NCI-H2107 (cell line): ENCODE results near the gene PTPN1.
A peak's percentile ranks its signal among the peaks of the same experiment; 100 is the strongest.
"Not testable (repeated sequence)": the region's sequence is repeated elsewhere in the genome, so short reads cannot be mapped to it uniquely, and the experiment has no call there.

Experiments used
- DNase-seq: peaks from one replicate; lab custom pipeline; 2025; lab: John Stamatoyannopoulos, UW

Gene PTPN1

DNA sequence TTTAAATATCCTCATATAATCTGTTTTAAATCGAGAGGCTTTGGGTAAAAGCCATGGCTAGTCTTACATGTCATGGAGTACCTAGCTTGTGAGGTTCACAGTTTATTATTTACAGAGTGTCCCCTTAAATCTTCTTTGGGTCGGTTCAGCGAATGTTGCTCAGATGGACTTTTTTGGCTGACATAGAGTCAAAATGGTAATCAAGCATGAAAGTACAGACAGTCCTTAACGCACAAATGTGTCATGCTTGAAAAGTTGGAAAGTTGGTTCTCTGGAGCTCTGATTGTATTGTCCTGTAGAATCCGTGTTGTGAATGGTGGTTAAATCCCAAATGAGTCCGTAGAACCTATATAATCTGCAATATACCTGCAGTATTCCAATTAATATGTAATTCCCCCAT lies 22.0 kb downstream of the PTPN1 start:
- no peak for DNase-seq

DNA sequence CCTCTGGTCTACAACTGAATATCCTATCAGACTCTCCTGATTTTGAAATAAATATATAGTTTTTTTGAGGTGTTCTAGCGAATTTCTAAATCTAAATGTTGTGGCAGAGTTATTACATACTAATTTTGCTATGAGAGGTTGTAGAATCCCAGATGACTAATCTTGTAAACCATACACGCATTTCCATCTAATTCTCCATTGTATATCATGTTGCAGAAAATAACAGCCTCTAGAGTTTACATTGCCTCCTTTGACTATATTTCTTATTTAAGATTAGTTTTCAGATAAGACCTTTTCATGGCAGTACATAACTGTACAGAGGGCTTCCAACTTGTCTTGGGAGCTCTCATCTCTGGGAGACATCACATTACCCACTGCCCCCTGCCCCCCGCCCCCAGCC lies 22.9 kb downstream of the PTPN1 start:
- no peak for DNase-seq

DNA sequence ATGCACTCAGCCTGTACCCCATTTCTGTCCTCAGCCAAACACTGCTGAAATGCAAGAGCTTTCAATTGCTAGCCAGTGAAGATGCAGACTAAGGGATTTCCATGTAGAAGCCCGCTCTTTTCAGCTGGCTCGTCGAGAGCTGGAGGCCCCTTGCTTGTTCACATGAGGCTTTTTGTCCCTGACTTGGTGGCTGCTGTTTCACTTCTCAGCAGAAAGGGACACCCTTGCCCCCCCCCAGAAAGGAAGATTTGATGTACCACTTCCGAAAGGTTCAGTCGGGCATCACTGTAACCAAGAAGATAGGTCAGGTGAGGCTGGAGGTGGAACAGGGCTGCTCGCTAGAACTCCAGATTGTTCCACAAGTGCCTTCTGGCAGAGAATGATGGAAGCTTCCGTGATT lies 23.3 kb downstream of the PTPN1 start:
- DNase-seq: no peak

DNA sequence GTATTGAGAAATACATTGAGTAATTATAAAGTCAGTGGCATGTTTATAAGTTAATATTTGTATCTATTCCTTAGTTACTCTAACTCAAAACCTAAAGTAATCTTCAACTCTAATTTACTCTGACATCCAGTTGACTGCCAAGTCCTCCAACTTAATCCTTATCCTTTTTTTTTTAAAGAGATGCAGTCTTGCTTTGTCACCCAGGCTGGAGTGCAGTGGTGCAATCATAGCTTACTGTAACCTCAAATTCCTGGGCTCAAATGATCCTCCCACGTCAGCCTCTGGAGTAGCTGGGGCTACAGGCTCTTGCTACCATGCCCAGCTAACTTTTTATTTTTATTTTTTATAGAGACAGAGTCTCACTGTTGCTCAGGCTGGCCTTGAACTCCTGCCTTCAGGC lies 24.4 kb downstream of the PTPN1 start:
- no peak for DNase-seq

DNA sequence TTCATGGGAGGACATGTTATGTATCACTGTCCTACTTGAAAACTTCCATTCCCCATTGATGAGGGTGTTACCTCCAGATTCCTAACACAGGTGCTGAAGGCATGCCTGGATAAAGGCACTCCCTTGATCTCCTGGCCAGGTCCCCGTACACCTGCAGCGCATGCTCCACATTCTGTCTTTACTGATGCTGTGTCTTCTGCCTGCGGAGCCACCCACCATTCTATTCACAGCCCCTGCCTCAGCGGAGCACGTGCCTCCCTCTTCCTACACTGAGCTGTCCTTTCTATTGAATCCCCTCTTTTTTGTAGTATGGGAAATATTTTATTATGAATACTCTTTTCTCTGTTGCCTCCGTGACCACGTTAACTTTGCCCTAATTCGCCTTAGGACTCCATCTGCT lies 25.0 kb downstream of the PTPN1 start:
- no peak for DNase-seq

DNA sequence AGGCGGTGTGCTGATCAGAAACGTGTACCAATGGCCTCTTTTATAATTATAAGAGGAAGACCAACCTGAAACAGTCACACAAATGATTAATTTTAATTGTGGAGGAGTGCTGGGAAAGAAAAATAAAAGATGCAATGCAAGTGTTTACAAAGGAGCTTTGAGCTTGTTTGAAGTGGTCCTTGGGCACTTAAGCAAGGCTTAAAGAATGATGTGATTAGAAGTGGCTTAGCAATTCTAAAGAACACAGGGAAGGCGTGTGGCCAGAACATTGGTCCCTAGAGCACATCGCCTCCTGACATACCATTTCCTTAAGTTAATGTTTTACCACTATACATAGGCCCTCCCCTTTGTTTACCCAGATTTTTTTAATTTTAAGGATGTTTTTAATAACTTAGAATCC lies 26.1 kb downstream of the PTPN1 start:
- peak; percentile 13 for DNase-seq

DNA sequence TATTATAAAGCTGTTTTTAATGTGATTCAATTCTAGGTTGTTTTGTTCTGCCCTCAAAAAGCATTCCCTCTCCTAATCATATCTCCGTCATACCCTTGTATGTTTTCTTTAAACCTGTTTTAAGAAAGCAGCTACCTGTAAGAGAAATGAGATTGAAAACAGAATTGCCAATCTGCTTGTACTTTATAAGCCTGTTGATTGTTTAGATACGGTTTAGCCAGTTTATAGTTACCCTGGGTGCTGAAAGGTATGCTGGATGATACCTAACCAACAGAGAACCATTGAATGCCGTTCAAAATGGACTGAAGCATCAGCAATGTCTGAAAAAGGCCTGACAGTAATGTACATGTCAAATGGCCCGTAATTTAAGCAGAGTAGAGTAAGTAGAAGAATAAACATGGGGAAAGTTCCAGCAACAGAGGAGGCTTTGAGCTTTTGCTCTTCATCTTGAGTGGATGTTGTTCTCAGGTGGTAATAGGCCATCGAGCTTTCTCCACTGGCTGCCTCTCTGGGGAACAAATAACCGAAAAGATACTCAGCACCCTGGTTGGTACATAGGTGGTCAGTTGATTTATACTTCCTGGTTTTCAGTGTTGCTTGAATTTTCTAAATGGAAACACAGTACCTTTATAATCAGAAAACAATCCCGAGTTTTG lies 27.5 kb downstream of the PTPN1 start:
- DNase-seq: no peak

DNA sequence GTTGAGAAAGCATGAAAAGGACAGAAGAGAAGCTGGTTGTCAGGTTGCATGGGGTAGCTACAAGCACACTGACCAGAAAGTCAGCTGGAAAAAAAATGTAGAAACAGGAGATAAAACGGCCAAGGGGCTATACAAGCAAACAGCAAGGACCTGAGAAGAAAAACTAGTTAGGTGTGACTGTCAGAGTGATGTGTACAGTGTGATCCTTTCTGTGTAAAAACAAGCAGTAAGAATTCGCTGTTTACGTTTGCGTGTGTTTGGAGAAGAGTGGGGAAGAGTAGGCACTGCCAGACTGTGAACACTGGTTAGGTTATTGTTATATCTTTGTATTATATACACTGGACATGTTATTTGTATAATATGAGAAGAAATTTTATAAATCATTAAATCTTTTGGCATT lies 28.1 kb downstream of the PTPN1 start:
- DNase-seq: no peak

DNA sequence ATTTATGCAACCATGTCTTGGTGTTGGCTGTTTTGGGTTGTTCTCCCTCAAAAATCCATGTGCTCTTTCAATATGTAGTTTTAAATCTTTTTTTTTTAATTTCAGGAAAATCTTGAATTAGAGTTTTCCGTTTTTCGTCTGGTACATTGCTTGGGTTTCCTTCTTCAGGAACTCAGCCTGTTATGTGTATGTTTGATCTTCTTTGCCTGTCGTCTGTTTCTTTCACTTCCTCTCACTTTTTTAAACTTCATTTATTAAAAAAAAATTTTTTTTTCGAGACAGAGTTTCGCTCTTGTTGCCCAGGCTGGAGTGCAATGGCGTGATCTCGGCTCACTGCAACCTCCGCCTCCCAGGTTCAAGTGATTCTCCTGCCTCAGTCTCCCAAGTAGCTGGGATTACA lies 29.6 kb downstream of the PTPN1 start:
- DNase-seq: not testable (repeated sequence)

DNA sequence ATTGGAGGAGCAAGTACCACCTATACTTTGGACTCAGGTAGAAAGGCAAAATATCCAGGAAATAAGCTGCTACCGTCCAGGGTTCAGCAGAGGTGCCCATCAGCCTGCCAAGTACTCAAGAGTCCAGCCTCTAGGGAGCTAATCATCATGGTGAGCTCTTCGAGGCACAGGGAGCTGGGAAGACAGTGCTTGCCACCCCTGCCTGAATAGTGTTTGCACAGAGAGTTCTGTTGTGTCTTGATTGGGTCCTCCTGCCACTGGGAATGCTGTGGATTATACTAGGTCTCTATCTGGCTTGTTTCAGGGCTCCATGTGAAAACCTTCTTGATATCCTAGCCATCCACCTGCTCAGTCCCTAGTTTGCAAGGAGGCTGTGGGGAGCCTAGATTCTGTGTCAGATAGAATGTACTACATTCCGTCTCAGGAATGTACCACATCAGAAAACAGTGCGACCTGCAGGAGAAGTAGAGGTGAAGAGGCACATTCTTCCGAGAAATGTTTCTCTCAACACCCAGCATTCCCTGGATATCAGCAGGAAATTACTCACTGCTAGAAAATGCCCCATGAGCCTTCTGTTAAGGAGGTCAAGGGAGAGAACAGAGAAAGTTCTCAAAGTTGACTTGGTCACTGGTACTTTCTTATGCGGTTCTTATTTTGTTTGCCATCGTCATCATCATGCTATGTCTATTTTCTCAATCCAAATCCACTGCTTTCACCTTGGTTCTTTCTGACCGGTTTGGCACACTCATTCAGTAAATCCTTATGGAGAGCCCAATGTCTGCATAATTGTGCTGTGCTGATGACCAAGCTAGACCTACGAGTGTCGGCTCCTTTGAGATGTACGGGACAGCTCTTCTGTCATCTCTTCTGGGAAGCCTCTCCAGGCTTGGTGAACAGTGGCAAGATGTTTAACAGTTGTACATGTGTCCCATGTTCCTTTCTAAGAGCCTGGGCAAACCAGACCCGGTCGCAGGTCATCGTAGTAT lies 30.7 kb downstream of the PTPN1 start:
- no peak for DNase-seq

DNA sequence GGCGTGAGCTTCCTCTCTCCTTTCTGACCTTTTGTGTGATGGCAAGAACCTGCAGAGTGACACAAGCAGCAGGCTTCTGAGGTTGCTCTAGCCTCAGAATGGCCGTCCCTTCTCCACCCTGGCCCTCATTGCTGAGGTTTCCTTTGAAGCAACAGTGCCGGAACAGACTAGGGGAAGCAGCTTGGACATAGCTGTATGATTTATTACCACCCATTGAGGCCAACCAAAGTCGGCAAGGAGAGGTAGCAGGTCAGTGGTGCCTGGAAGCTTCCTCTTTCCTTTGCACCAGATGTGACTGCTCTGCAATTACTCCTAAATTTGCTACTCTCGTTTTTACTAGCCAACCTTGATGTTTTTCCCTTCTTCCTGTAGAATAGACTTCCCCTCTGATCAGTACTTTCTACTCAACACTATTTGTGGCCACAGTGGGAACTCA lies 31.4 kb downstream of the PTPN1 start:
- no peak for DNase-seq

DNA sequence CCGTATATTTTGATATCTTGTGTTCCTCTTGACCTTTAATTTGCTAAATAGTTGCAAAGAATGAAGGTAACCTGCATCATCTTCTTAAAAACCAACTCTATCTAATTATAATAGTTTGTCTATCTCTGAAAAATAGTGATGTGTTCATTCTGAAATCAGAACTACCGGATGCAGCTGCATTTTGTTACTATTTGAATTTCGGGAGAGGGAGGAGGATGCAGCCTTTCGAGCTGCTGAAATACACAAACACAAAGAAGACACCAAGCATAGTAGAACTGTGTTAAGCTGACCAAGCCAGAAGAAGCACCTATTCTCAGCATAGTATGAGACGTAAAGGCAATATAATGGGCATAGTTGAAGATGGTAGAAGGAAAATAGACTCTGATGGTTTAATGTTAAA lies 33.1 kb downstream of the PTPN1 start:
- no peak for DNase-seq

DNA sequence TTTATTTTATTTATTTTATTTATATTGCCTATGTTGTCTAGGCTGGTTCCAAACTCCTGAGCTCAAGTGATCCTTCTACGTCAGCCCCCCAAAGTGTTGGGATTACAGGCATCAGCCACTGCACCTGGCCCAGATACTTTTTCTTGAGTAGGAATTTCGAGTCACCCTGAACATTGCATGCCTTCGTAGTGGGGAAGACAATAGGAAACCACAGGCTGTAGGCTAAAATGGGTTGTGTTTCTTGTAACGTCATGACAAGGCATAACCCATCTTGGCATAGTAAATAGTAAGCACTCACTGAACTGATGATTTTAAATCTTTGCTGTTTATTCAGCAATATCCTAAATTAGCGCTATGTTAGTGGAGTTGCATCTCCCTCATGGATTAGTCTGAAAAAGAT lies 34.9 kb downstream of the PTPN1 start:
- no peak for DNase-seq

DNA sequence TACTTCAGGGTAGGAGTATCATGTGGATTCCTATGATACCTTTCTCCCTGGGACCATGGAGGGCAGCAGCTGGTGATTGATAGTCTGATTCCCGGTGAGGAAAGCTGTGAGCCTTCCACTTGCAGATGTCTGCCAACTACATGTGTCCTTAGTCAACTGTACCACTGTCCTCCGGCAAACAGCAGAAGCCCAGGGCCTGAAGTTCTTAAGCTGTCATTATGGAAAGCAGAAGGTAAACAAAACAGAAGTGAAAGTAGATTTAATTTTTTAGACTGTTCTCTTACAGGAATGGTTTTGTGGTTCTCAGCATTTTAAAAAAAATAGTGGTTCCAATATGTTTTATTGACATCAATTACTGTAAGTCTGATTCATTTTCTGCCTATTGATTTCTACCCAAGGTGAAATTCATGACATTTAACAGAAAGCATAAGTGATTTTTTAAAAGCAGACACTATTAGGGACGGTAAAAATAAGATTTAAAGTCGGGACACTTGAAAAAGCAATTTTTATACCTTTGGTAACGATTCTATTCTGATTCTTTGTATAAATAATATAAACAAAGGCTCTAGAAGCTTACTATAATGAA lies 36.6 kb downstream of the PTPN1 start:
- no peak for DNase-seq

DNA sequence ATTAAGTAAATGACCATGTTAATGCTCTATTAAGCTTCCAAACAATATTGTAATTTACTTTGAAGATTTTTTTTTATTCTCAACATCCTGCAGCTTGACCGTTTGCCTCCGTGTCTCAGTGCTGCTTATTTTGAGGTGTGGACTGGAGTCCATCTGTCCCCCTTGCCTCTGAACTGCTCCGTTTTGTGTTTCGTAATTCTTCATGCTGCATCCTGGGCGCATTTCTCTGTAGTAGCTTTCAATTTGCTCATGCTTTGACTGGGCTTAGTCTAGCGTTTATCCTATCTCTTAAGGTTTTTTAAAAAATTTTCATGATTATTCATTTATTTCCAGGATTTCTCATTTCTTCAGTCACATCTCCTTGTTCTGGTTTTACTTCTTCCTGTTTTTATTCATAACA lies 37.8 kb downstream of the PTPN1 start:
- no peak for DNase-seq

DNA sequence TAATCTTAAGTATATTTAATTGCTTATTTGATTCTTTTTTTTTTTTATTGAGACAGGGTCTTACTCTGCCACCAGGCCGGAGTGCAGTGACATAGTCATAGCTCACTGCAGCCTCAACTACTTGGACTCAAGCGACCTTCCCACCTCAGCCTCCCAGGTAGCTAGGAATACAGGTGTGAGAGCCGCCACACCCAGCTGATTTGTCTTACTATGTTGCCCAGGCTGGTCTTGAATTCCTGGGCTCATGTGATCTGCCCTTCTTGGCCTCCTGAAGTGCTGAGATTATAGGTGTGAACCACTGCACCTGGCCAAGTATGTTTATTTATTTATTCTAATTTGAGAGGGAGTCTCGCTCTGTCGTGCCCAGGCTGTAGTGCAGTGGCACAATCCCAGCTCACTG lies 38.2 kb downstream of the PTPN1 start:
- DNase-seq: no peak

DNA sequence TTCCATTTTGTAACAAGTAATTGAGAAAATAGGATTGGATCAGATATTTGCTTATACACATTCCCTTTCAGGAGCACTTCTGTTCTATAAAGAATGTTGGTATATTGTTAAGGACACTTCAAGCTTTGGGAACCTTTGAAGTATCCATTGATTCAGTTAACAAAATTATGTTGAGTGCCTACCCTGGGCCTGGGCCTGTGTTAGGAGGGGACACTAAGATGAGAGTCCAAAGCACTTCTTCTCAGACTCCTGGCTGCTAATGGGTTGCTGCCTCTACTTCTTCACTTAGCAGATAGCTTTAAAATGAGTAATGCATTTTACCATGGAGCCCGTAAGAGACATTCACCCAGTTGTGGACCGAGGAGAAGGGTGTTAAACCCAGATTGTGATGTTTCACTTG lies 40.3 kb downstream of the PTPN1 start:
- no peak for DNase-seq

DNA sequence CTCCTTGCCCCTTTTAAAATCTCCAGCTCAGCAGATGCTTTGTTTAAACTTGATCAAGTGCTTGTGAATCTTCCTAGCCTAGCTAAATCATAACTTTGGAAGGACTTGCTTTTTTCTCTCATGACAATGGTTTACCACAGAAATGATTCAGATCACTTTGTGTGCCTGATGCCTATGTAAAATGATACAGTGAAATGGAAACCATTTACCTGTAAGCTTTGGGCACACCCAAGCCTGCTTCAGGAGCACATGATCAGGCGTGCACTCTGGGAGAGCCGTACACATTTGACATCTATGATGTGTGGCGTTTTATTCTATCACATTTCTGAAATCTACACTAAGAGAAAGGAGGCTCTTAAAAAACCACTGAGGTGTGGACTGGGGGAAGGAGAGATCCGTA lies 41.1 kb downstream of the PTPN1 start:
- DNase-seq: peak; percentile 76

DNA sequence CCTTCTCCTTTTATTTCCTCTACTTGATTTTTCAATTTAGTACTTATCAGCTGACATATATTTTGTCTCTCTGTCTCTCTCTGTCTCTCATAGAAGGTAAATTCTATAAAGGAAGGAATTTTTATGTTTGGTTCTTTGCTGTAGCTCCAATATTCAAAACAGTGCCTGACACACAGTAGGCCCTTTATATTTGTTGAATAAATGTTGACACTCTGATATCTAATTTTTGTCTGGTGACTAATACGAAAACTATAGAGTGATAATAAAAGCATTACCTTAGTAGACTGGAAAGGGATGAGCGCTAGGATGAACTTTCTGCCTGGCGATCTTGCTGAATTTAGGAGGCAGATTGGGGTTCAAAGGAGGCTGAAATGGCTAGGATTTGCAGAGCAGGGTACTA lies 42.8 kb downstream of the PTPN1 start:
- DNase-seq: no peak

DNA sequence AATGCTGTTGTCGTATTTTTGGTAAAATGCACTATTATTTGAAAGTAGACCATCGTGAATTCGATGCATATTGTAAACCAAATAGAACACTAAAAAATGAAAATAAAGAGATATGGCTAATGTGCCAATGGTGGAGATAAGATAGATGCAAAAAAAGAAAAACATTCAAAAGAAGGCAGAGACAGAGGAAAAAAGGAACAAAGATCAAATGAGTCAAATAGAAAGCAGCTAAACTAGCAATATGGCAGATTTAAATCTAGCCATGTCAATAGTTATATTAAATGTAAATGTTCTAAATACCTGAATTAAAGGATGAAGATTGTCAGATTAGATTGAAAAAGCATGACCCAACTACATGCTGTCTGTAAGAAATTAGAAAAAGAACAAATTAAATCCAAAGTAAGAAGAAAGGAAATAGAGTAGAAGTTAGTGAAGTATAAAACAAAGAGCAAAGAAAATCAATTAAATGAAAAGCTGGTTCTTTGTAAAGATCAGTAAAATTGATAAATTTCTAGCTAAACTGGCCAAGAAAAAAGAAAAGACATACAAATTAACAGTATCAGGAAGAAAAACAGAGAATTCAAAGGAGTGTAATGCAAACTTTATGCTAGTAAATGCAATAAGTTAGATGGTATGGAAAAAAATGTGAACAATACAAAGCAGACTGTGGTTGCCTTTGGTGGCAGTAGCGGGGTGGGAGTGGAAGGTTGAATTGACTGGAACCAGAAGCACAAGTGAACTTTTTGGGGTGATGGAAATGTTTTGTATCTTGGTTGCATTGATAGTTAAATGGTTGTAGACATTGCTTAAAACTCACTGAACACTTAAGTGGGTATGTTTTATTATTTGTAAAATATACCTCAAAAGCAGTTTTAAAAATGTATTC lies 44.8 kb downstream of the PTPN1 start:
- no peak for DNase-seq

DNA sequence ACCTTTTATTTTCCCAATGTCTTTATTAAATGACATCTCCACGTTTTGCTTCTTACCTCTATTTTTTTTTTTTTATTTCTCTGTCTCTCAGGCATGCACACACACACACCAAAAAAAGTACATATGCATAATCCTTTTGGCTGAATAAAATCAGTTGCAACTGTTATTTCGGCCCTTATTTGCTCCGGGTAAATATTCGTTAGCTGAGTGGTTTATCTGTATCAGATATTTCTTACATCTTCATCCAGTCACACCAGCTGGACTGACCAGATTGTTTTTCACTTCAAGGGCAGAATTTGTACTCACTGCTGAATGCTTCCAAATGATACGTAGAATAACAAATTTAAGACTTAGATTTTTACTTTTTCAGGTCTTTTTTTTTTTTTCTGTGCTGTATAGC lies 45.5 kb downstream of the PTPN1 start:
- DNase-seq: no peak

DNA sequence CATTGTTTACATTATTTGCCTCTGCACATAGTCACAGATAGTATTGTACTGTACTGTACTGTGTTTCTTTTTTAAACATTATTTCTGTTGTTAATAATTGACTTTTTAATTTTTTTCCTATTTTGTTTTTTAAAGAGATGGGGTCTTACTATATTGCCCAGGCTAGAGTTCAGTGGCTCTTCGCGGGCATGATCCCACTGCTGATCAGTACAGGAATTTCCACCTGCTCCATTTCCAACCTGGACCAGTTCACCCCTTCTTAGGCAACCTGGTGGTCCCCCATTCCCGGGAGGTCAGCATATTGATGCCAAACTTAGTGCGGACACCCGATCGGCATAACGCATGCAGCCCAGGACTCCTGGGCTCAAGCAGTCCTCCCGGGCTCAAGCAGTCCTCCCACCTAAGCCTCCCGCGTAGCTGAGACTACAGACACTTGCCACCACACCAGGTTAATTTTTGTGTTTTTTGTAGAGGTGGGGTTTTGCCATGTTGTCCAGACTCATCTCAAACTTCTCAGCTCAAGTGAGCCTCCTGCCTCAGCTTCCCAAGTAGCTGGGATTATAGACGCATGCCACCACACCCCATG lies 47.5 kb downstream of the PTPN1 start:
- DNase-seq: no peak
